HL-60/S4 treated with phorbol 12-myristate 13-acetate at 8.2 ng/mL for 4 days and 3 days (cell line): ENCODE measurements around the gene FBN3.
"Not testable (repeated sequence)": the region's sequence is repeated elsewhere in the genome, so short reads cannot be mapped to it uniquely, and the experiment has no call there.

ENCODE experiments used
- in situ Hi-C: fragments of 300-500 bp; cut with MboI; formaldehyde crosslinking; loops from 2 replicates; pipeline ENCODE4 v1.15.0; 2022; ENCODE audit warnings: low sequenced_read_pairs

The FBN3 gene

GRCh38 chr19:8120636-8121480, 28.5 kb downstream of the FBN3 start:
- in situ Hi-C loops, result no loop called here

- in situ Hi-C loops, result no loop called here
Observed at GRCh38 chr19:8117991-8118390, 31.4 kb downstream of the FBN3 start.

- in situ Hi-C loops, result no loop called here
Observed at GRCh38 chr19:8116437-8117293, 32.7 kb downstream of the FBN3 start.

- in situ Hi-C loops, result no loop called here
Observed at GRCh38 chr19:8115805-8116396, 33.5 kb downstream of the FBN3 start.

- in situ Hi-C loops, result no loop called here
Observed at GRCh38 chr19:8113017-8113416, 36.4 kb downstream of the FBN3 start.

- in situ Hi-C loops, result no loop called here
Observed at GRCh38 chr19:8111376-8111775, 38.0 kb downstream of the FBN3 start.

GRCh38 chr19:8110931-8111330, 38.5 kb downstream of the FBN3 start:
- in situ Hi-C loops, result no loop called here

- in situ Hi-C loops, result no loop called here
Observed at GRCh38 chr19:8109890-8110662, 39.3 kb downstream of the FBN3 start.

- in situ Hi-C loops, result no loop called here
Observed at GRCh38 chr19:8109455-8109854, 39.9 kb downstream of the FBN3 start.

- in situ Hi-C loops, result no loop called here
Observed at GRCh38 chr19:8108560-8109445, 40.6 kb downstream of the FBN3 start.

GRCh38 chr19:8107301-8107903, 42.0 kb downstream of the FBN3 start:
- in situ Hi-C loops, result no loop called here

- in situ Hi-C loops, result no loop called here
Observed at GRCh38 chr19:8105471-8105870, 43.9 kb downstream of the FBN3 start.

- in situ Hi-C loops, result not testable (repeated sequence)
Observed at GRCh38 chr19:8101910-8102309, 47.5 kb downstream of the FBN3 start.

- in situ Hi-C loops, result no loop called here
Observed at GRCh38 chr19:8101311-8101710, 48.1 kb downstream of the FBN3 start.

- in situ Hi-C loops, result no loop called here
Observed at GRCh38 chr19:8097681-8098567, 51.5 kb downstream of the FBN3 start.

GRCh38 chr19:8097198-8097597, 52.2 kb downstream of the FBN3 start:
- in situ Hi-C loops, result no loop called here

- in situ Hi-C loops, result no loop called here
Observed at GRCh38 chr19:8096071-8096470, 53.3 kb downstream of the FBN3 start.

- in situ Hi-C loops, result no loop called here
Observed at GRCh38 chr19:8095354-8095886, 54.0 kb downstream of the FBN3 start.
